GM12878 (cell line): ENCODE data around the gene PERCC1. TPM values are rescaled to one million over a fixed set of nuclear protein-coding genes. Genes with fewer than 3 reads are reported as not detected.

Experiments
- ATAC-seq: fragments of 200-7000 bp; cut with Tn5 transposase; 3 replicates; pipeline ENCODE4 v1.9.1; 2020; ENCODE audit warnings: mild to moderate bottlenecking, moderate library complexity
- BruUV-seq: library from RNA; stranded (reverse); fragments of 400-500 nt; replicated peaks from 2 replicates; lab custom pipeline; 2021; lab: Mats Ljungman, UMichigan
- CTCF ChIA-PET: fragments of 300-600 bp; sonication (Branson Sonifier 250); formaldehyde crosslinking; extraction: SDS; loops from one replicate; lab custom pipeline; 2021; ENCODE audit warnings: inconsistent platforms; lab: Yijun Ruan, JAX
- POLR2A ChIA-PET: fragments of 350-600 bp; formaldehyde crosslinking; extraction: SDS; loops from one replicate; lab custom pipeline; 2021; ENCODE audit warnings: inconsistent platforms; lab: Charles Lee
- RAD21 ChIA-PET: fragments of 300-600 bp; sonication (Branson Sonifier 250); formaldehyde crosslinking; loops from one replicate; lab custom pipeline; 2023; ENCODE audit warnings: antibody characterized with exemption; ENCODE audit not compliant: unreplicated experiment; lab: Charles Lee
- SMC1A ChIA-PET: fragments of 300-600 bp; sonication (Branson Sonifier 250); formaldehyde crosslinking; loops from one replicate; lab custom pipeline; 2023; ENCODE audit not compliant: unreplicated experiment, uncharacterized antibody; lab: Charles Lee
- DNase-seq: peaks from one replicate; pipeline ENCODE4 v3.0.0-alpha.2; 2011; ENCODE audit warnings: low read depth, low spot score
- FAIRE-seq: peaks from 3 replicates; lab custom pipeline; 2011; peaks lifted over from hg19 to GRCh38; lab: Jason Lieb, UNC
- H2AFZ ChIP-seq: 2 replicates; pipeline ENCODE4 v1.6.0; 2011; ENCODE audit warnings: low read depth, low read length, control low read depth; ENCODE audit not compliant: control insufficient read depth
- H3K27ac ChIP-seq: 2 replicates; pipeline ENCODE4 v1.5.1; 2011; ENCODE audit warnings: control low read depth; ENCODE audit not compliant: control insufficient read depth, insufficient read depth
- H3K27me3 ChIP-seq, 2 experiments: replicated peaks in 1 of 2; 2 replicates each; pipeline versions ENCODE4 v1.6.0 to v1.6.1; 2011; ENCODE audit warnings: low read length in 1 of 2; ENCODE audit not compliant: control insufficient read depth in 2 of 2, insufficient read depth in 2 of 2
- H3K36me3 ChIP-seq, 2 experiments: 2 replicates each; pipeline ENCODE4 v1.5.1; 2011; ENCODE audit warnings: low read length in 1 of 2; ENCODE audit not compliant: control insufficient read depth in 2 of 2, insufficient read depth in 2 of 2
- H3K4me1 ChIP-seq: 2 replicates; pipeline ENCODE4 v1.6.1; 2011; ENCODE audit warnings: mild to moderate bottlenecking, low read length, moderate library complexity, mixed read lengths; ENCODE audit not compliant: control insufficient read depth, insufficient read depth
- H3K4me2 ChIP-seq: 2 replicates; pipeline ENCODE4 v1.6.0; 2011; ENCODE audit warnings: control low read depth; ENCODE audit not compliant: control insufficient read depth, insufficient read depth
- H3K4me3 ChIP-seq: fragments of 200-600 bp; sonication (generic); 2 replicates; pipeline ENCODE4 v1.5.1; 2016
- H3K79me2 ChIP-seq: 2 replicates; pipeline ENCODE4 v1.6.0; 2011; ENCODE audit warnings: low read length; ENCODE audit not compliant: control insufficient read depth, insufficient read depth
- H3K9ac ChIP-seq: 2 replicates; pipeline ENCODE4 v1.8.0; 2011; ENCODE audit warnings: low read length, control low read depth, mixed read lengths; ENCODE audit not compliant: control insufficient read depth, insufficient read depth
- H3K9me3 ChIP-seq: replicated peaks from 3 replicates; pipeline ENCODE4 v1.5.1; 2011; ENCODE audit warnings: mild to moderate bottlenecking, low read length; ENCODE audit not compliant: control insufficient read depth, insufficient read depth
- H4K20me1 ChIP-seq: 2 replicates; pipeline ENCODE4 v1.6.0; 2011; ENCODE audit not compliant: control insufficient read depth, insufficient read depth
- BMI1 ChIP-seq: fragments of 450-650 bp; IDR thresholded peaks from 2 replicates; pipeline ENCODE4 v1.6.1; 2016; ENCODE audit warnings: mild to moderate bottlenecking, moderate library complexity, borderline replicate concordance
- CBFB ChIP-seq: IDR thresholded peaks from 2 replicates; pipeline ENCODE4 v1.6.1; 2016; ENCODE audit warnings: antibody characterized with exemption, low read depth
- CHD2 ChIP-seq: IDR thresholded peaks from 2 replicates; pipeline ENCODE4 v1.6.1; 2011; ENCODE audit warnings: low read depth, low read length, improper control_type of control experiment, borderline replicate concordance
- CREM ChIP-seq: IDR thresholded peaks from 2 replicates; pipeline ENCODE4 v1.6.1; 2014; ENCODE audit warnings: antibody characterized with exemption, low read depth
- IKZF1 ChIP-seq: fragments of 450-650 bp; conservative IDR thresholded peaks from 2 replicates; pipeline ENCODE4 v1.6.1; 2017; ENCODE audit warnings: antibody characterized with exemption, mild to moderate bottlenecking
- JUND ChIP-seq: IDR thresholded peaks from 2 replicates; pipeline ENCODE4 v1.6.1; 2012; ENCODE audit warnings: low read depth, mild to moderate bottlenecking, low read length, improper control_type of control experiment, moderate library complexity
- KLF5 ChIP-seq: fragments of 450-650 bp; IDR thresholded peaks from 2 replicates; pipeline ENCODE4 v1.6.1; 2014; ENCODE audit warnings: mild to moderate bottlenecking; ENCODE audit not compliant: partially characterized antibody
- NFYB ChIP-seq: IDR thresholded peaks from 2 replicates; pipeline ENCODE4 v1.6.1; 2011; ENCODE audit warnings: low read depth, mild to moderate bottlenecking, low read length, improper control_type of control experiment, moderate library complexity; ENCODE audit not compliant: insufficient read depth
- PAX5 ChIP-seq: IDR thresholded peaks from 2 replicates; pipeline ENCODE4 v1.6.1; 2011; ENCODE audit warnings: low read depth, low read length, borderline replicate concordance
- POLR2A ChIP-seq: IDR thresholded peaks from 2 replicates; pipeline ENCODE4 v1.6.1; 2011; ENCODE audit warnings: low read depth, mild to moderate bottlenecking, low read length
- POU2F2 ChIP-seq: IDR thresholded peaks from 3 replicates; pipeline ENCODE4 v1.6.1; 2011; ENCODE audit warnings: low read depth, mild to moderate bottlenecking, low read length, borderline replicate concordance
- PRDM15 ChIP-seq: fragments of 450-650 bp; formaldehyde crosslinking; IDR thresholded peaks from 2 replicates; pipeline ENCODE4 v1.4.0; 2020; ENCODE audit warnings: mild to moderate bottlenecking, moderate library complexity
- RAD51 ChIP-seq: fragments of 450-650 bp; IDR thresholded peaks from 2 replicates; pipeline ENCODE4 v1.6.1; 2016; ENCODE audit warnings: moderate library complexity, mild to moderate bottlenecking, inconsistent platforms
- RB1 ChIP-seq: fragments of 450-650 bp; formaldehyde crosslinking; IDR thresholded peaks from 2 replicates; pipeline ENCODE4 v1.6.1; 2017; ENCODE audit warnings: mild to moderate bottlenecking, borderline replicate concordance
- SUPT20H ChIP-seq: IDR thresholded peaks from 2 replicates; pipeline ENCODE4 v1.6.1; 2011; ENCODE audit warnings: low read depth, mild to moderate bottlenecking, low read length, moderate library complexity, borderline replicate concordance; ENCODE audit not compliant: control insufficient read depth
- TBL1XR1 ChIP-seq: IDR thresholded peaks from 2 replicates; pipeline ENCODE4 v1.6.1; 2012; ENCODE audit warnings: low read depth, low read length, improper control_type of control experiment
- TCF3 ChIP-seq: IDR thresholded peaks from 2 replicates; pipeline ENCODE4 v1.6.1; 2012; ENCODE audit warnings: low read depth, mild to moderate bottlenecking, low read length, borderline replicate concordance; ENCODE audit not compliant: insufficient read depth
- YY1 ChIP-seq: IDR thresholded peaks from 2 replicates; pipeline ENCODE4 v1.6.1; 2011; ENCODE audit warnings: low read depth, mild to moderate bottlenecking, low read length
- WGBS: methylation state at CpG from one replicate; pipeline ENCODE4 v1.1.6; 2016; ENCODE audit warnings: low lambda C conversion rate; ENCODE audit not compliant: insufficient replicate concordance, insufficient coverage; ENCODE audit errors: missing lambda C conversion rate; 5-methylcytosine and 5-hydroxymethylcytosine counted together
- in situ Hi-C: fragments of 300-500 bp; cut with MboI; formaldehyde crosslinking; loops from 9 replicates; pipeline ENCODE4 v1.14.3; 2018; ENCODE audit warnings: mixed read lengths
- intact Hi-C: fragments of 100-400 bp; cut with micrococcal nuclease; formaldehyde crosslinking; loops from one replicate; pipeline ENCODE4 v1.14.2; 2022; ENCODE audit not compliant: unreplicated experiment
- polyA plus RNA-seq, 11 experiments: library from polyadenylated mRNA; depleted of rRNA in 4 of 11; unstranded in 6 of 11; stranded (reverse) in 5 of 11; fragments of >200 nt; fragmentation: Nextera tagmentation in 4 of 11; fragmentation: Illumina TruSeq in 1 of 11; extraction: Ambion mirVana in 4 of 11; extraction: Trizol in 1 of 11; gene quantifications; 1 replicate in 1 of 11; 2 replicates in 10 of 11; pipeline versions ENCODE4 v1.2.1 to v1.2.3, GENCODE V29; 2011 to 2016; ENCODE audit warnings: inconsistent platforms in 2 of 11, missing spikeins in 2 of 11, low read depth in 1 of 11
- total RNA-seq, 4 experiments: library from RNA; depleted of rRNA in 3 of 4; stranded (reverse); fragments of >200 nt in 3 of 4; fragmentation: Illumina TruSeq in 1 of 4; extraction: Trizol in 1 of 4; gene quantifications; 2 replicates each; pipeline versions ENCODE4 v1.2.1 to v1.2.3, GENCODE V29; 2013 to 2021
- TF ChIP-seq, protein P1 (sequence below): fragments of 450-650 bp; IDR thresholded peaks from 2 replicates; pipeline ENCODE4 v1.6.1; 2018; ENCODE audit warnings: mild to moderate bottlenecking, low read depth, moderate library complexity; ENCODE audit not compliant: partially characterized antibody

The PERCC1 gene
- total and polyA plus RNA-seq, 10 of the 15 experiments (the other 5 are each of a cell fraction or from before 2014, with no cell fraction given), result not detected

GRCh38 chr16:1390239-1390779, 40.6 kb upstream of the PERCC1 start (continued):
- no peak for TF ChIP-seq IKZF1
- TF ChIP-seq NFYB, result no peak
- TF ChIP-seq, protein P1, sequence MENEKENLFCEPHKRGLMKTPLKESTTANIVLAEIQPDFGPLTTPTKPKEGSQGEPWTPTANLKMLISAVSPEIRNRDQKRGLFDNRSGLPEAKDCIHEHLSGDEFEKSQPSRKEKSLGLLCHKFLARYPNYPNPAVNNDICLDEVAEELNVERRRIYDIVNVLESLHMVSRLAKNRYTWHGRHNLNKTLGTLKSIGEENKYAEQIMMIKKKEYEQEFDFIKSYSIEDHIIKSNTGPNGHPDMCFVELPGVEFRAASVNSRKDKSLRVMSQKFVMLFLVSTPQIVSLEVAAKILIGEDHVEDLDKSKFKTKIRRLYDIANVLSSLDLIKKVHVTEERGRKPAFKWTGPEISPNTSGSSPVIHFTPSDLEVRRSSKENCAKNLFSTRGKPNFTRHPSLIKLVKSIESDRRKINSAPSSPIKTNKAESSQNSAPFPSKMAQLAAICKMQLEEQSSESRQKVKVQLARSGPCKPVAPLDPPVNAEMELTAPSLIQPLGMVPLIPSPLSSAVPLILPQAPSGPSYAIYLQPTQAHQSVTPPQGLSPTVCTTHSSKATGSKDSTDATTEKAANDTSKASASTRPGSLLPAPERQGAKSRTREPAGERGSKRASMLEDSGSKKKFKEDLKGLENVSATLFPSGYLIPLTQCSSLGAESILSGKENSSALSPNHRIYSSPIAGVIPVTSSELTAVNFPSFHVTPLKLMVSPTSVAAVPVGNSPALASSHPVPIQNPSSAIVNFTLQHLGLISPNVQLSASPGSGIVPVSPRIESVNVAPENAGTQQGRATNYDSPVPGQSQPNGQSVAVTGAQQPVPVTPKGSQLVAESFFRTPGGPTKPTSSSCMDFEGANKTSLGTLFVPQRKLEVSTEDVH, result no peak
- no peak for TF ChIP-seq CREM
- TF ChIP-seq RAD51, result no peak
- TF ChIP-seq CHD2, result no peak
- TF ChIP-seq JUND, result no peak
- TF ChIP-seq PAX5, result no peak
- TF ChIP-seq TBL1XR1, result no peak

GRCh38 chr16:1392826-1393225, 38.1 kb upstream of the PERCC1 start:
- RAD21 ChIA-PET, result no interaction called here
- 86% methylated on average over 17 of the region's 17 CpGs for WGBS
- in situ Hi-C loops, result no loop called here
- no TSS peak for BruUV-seq
- Histone ChIP-seq H2AFZ (no peak overlapping the region), H3K9ac (no peak overlapping the region), H3K9me3 (no peaks in the 10 kb centered on the region), H3K4me2 (no peak overlapping the region), H3K4me1 (no peaks in the 10 kb centered on the region), H4K20me1 (no peaks in the 10 kb centered on the region; the same call in 1 of the 2 replicates), H3K36me3 (no peaks in the 10 kb centered on the region), H3K4me3 (no peak overlapping the region), H3K27ac (no peak overlapping the region)
- POLR2A ChIA-PET, result no interaction called here
- CTCF ChIA-PET, result no interaction called here
- SMC1A ChIA-PET, result no interaction called here
- DNase-seq (no peak), ATAC-seq (no peak), FAIRE-seq (no peak)
- intact Hi-C loops, result no loop called here
- TF ChIP-seq BMI1, result no peak
- no peak for TF ChIP-seq TCF3
- TF ChIP-seq POLR2A, result no peak
- no peak for TF ChIP-seq YY1
- TF ChIP-seq PRDM15, result no peak
- TF ChIP-seq KLF5, result no peak
- no peak for TF ChIP-seq IKZF1
- no peak for TF ChIP-seq SUPT20H
- no peak for TF ChIP-seq RB1
- no peak for TF ChIP-seq POU2F2
- no peak for TF ChIP-seq CBFB
- TF ChIP-seq, all 136 proteins: peak for 0
- Histone ChIP-seq H3K27me3 (no peaks in the 10 kb centered on the region), H3K79me2 (no peaks in the 10 kb centered on the region)
